Measurements from ENCODE around the gene FAM219A.

FAM219A gene

GRCh38 chr9:34400686-34401602 is 57.4 kb downstream of the FAM219A start:
- DNase-seq (ENCODE audit: low read depth): no peak

- no peak for DNase-seq (ENCODE audit: low read depth)
Measured at GRCh38 chr9:34400275-34400674, 58.1 kb downstream of the FAM219A start.

GRCh38 chr9:34399729-34400128 is 58.6 kb downstream of the FAM219A start:
- DNase-seq (ENCODE audit: low read depth): no peak

GRCh38 chr9:34398875-34399274 is 59.5 kb downstream of the FAM219A start:
- DNase-seq (ENCODE audit: low read depth): no peak

- DNase-seq (ENCODE audit: low read depth): no peak
Measured at GRCh38 chr9:34396276-34397214, 61.8 kb downstream of the FAM219A start.

- no peak for DNase-seq (ENCODE audit: low read depth)
Measured at GRCh38 chr9:34392511-34392910, 65.9 kb downstream of the FAM219A start.

GRCh38 chr9:34387239-34387638 is 71.1 kb downstream of the FAM219A start:
- no peak for DNase-seq (ENCODE audit: low read depth)

GRCh38 chr9:34386656-34387055 is 71.7 kb downstream of the FAM219A start:
- DNase-seq (ENCODE audit: low read depth): no peak

GRCh38 chr9:34385561-34386230 is 72.7 kb downstream of the FAM219A start:
- DNase-seq (ENCODE audit: low read depth): no peak

- no peak for DNase-seq (ENCODE audit: low read depth)
Measured at GRCh38 chr9:34384368-34385165, 73.8 kb downstream of the FAM219A start.

GRCh38 chr9:34383904-34384303 is 74.5 kb downstream of the FAM219A start:
- DNase-seq (ENCODE audit: low read depth): no peak

GRCh38 chr9:34382879-34383278 is 75.5 kb downstream of the FAM219A start:
- no peak for DNase-seq (ENCODE audit: low read depth)

GRCh38 chr9:34382054-34382453 is 76.3 kb downstream of the FAM219A start:
- no peak for DNase-seq (ENCODE audit: low read depth)

GRCh38 chr9:34381323-34381722 is 77.0 kb downstream of the FAM219A start:
- DNase-seq (ENCODE audit: low read depth): no peak

GRCh38 chr9:34380511-34381315 is 77.7 kb downstream of the FAM219A start:
- DNase-seq (ENCODE audit: low read depth): peak; percentile 70

GRCh38 chr9:34380034-34380510 is 78.3 kb downstream of the FAM219A start:
- no peak for DNase-seq (ENCODE audit: low read depth)

- DNase-seq (ENCODE audit: low read depth): peak; percentile 85
Measured at GRCh38 chr9:34379334-34380033, 78.9 kb downstream of the FAM219A start.

GRCh38 chr9:34378376-34379060 is 79.9 kb downstream of the FAM219A start:
- DNase-seq (ENCODE audit: low read depth): no peak

GRCh38 chr9:34377404-34377746 is 81.0 kb downstream of the FAM219A start:
- no peak for DNase-seq (ENCODE audit: low read depth)

Data from activated T-cell treated with anti-CD3 and anti-CD28 coated beads for 48 hours (primary cell).